H9 (cell line): ENCODE measurements around the gene CCDC148. TPM values are rescaled to one million over a fixed set of nuclear protein-coding genes. Genes with fewer than 3 reads are reported as not detected.

ENCODE experiments used
- DNase-seq: peaks from one replicate; pipeline ENCODE4 v3.0.0-alpha.2; 2017
- H2AFZ ChIP-seq: one replicate; pipeline ENCODE4 v1.6.1; 2013; ENCODE audit warnings: mild to moderate bottlenecking, low read length, control low read depth, moderate library complexity
- H2AK5ac ChIP-seq: 2 replicates; pipeline ENCODE4 v1.6.1; 2013; ENCODE audit warnings: low read length, control low read depth, mixed read lengths; ENCODE audit not compliant: insufficient read length
- H2BK120ac ChIP-seq: one replicate; pipeline ENCODE4 v1.6.1; 2013; ENCODE audit warnings: low read depth, mild to moderate bottlenecking, low read length, control low read depth, inconsistent platforms; ENCODE audit not compliant: poor library complexity, severe bottlenecking
- H2BK12ac ChIP-seq: 2 replicates; pipeline ENCODE4 v1.6.1; 2013; ENCODE audit warnings: low read length, control low read depth, mixed read lengths, low read depth; ENCODE audit not compliant: insufficient read length
- H2BK15ac ChIP-seq: 2 replicates; pipeline ENCODE4 v1.6.1; 2013; ENCODE audit warnings: low read depth, low read length, control low read depth
- H2BK20ac ChIP-seq: one replicate; pipeline ENCODE4 v1.6.1; 2013; ENCODE audit warnings: low read depth, mild to moderate bottlenecking, low read length, control low read depth, inconsistent platforms; ENCODE audit not compliant: poor library complexity, severe bottlenecking
- H2BK5ac ChIP-seq: 2 replicates; pipeline ENCODE4 v1.6.1; 2013; ENCODE audit warnings: low read length, control low read depth, mixed read lengths; ENCODE audit not compliant: insufficient read length
- H3K14ac ChIP-seq: 2 replicates; pipeline ENCODE4 v1.6.1; 2013; ENCODE audit warnings: low read length, control low read depth; ENCODE audit not compliant: insufficient read depth
- H3K18ac ChIP-seq: 2 replicates; pipeline ENCODE4 v1.6.1; 2013; ENCODE audit warnings: low read depth, mild to moderate bottlenecking, mixed read lengths, low read length, control low read depth; ENCODE audit not compliant: insufficient read length
- H3K23ac ChIP-seq: 2 replicates; pipeline ENCODE4 v1.6.1; 2013; ENCODE audit warnings: low read length, control low read depth, mixed read lengths, low read depth; ENCODE audit not compliant: insufficient read length
- H3K23me2 ChIP-seq: 2 replicates; pipeline ENCODE4 v1.6.1; 2013; ENCODE audit warnings: low read depth, mild to moderate bottlenecking, mixed read lengths, low read length, control low read depth; ENCODE audit not compliant: insufficient read length, poor library complexity, severe bottlenecking
- H3K27ac ChIP-seq: 2 replicates; pipeline ENCODE4 v1.5.1; 2013; ENCODE audit warnings: low read length, control low read depth, mixed read lengths, low read depth; ENCODE audit not compliant: insufficient read length
- H3K27me3 ChIP-seq: 2 replicates; pipeline ENCODE4 v1.6.1; 2013; ENCODE audit warnings: low read length, control low read depth, inconsistent platforms; ENCODE audit not compliant: insufficient read depth
- H3K4ac ChIP-seq: 2 replicates; pipeline ENCODE4 v1.6.1; 2013; ENCODE audit warnings: low read depth, mild to moderate bottlenecking, control low read depth, inconsistent platforms, low read length, moderate library complexity
- H3K4me1 ChIP-seq: 2 replicates; pipeline ENCODE4 v1.6.1; 2013; ENCODE audit warnings: low read length, control low read depth, inconsistent platforms; ENCODE audit not compliant: insufficient read depth
- H3K4me2 ChIP-seq: 2 replicates; pipeline ENCODE4 v1.6.1; 2013; ENCODE audit warnings: low read length, control low read depth, mixed read lengths; ENCODE audit not compliant: insufficient read length, insufficient read depth
- H3K56ac ChIP-seq: 2 replicates; pipeline ENCODE4 v1.6.1; 2013; ENCODE audit warnings: low read depth, mild to moderate bottlenecking, mixed read lengths, low read length, control low read depth; ENCODE audit not compliant: insufficient read length
- H3K79me1 ChIP-seq: 2 replicates; pipeline ENCODE4 v1.6.1; 2013; ENCODE audit warnings: low read depth, mild to moderate bottlenecking, moderate library complexity, low read length, control low read depth, inconsistent platforms; ENCODE audit not compliant: insufficient read depth, poor library complexity, severe bottlenecking
- H3K79me2 ChIP-seq: 2 replicates; pipeline ENCODE4 v1.6.1; 2013; ENCODE audit warnings: low read length, control low read depth, inconsistent platforms; ENCODE audit not compliant: insufficient read depth
- H3K9ac ChIP-seq: 2 replicates; pipeline ENCODE4 v1.6.1; 2013; ENCODE audit warnings: low read length, control low read depth, mixed read lengths; ENCODE audit not compliant: insufficient read length; ENCODE audit errors: extremely low read depth
- H3K9me3 ChIP-seq: one replicate; pipeline ENCODE4 v1.6.1; 2013; ENCODE audit warnings: low read depth, low read length, inconsistent platforms; ENCODE audit not compliant: control insufficient read depth
- H3T11ph ChIP-seq: one replicate; pipeline ENCODE4 v1.6.1; 2013; ENCODE audit warnings: mild to moderate bottlenecking, low read length, control low read depth, inconsistent platforms
- H4K20me1 ChIP-seq: one replicate; pipeline ENCODE4 v1.6.1; 2013; ENCODE audit not compliant: control insufficient read depth, insufficient read length, insufficient read depth
- H4K5ac ChIP-seq: 2 replicates; pipeline ENCODE4 v1.6.1; 2013; ENCODE audit warnings: low read depth, mild to moderate bottlenecking, mixed read lengths, low read length, control low read depth; ENCODE audit not compliant: insufficient read length
- H4K8ac ChIP-seq: replicated peaks from 2 replicates; pipeline ENCODE4 v1.6.1; 2013; ENCODE audit warnings: low read length, control low read depth, mixed read lengths, low read depth; ENCODE audit not compliant: insufficient read length
- H4K91ac ChIP-seq: 2 replicates; pipeline ENCODE4 v1.6.1; 2013; ENCODE audit warnings: low read depth, mild to moderate bottlenecking, moderate library complexity, mixed read lengths, low read length, control low read depth; ENCODE audit not compliant: insufficient read length
- H3K27ac Mint-ChIP-seq, 3 experiments: 2 replicates in 2 of 3; 3 replicates in 1 of 3; pipeline ENCODE4 v1.8.0; 2020 to 2021; ENCODE audit warnings: mixed read lengths in 3 of 3, mild to moderate bottlenecking in 1 of 3, moderate library complexity in 1 of 3
- H3K27me3 Mint-ChIP-seq: 2 replicates; pipeline ENCODE4 v1.8.0; 2021; ENCODE audit warnings: low read depth, mild to moderate bottlenecking, moderate library complexity, mixed read lengths
- H3K36me3 Mint-ChIP-seq, 3 experiments: 2 replicates in 2 of 3; 3 replicates in 1 of 3; pipeline ENCODE4 v1.8.0; 2020 to 2021; ENCODE audit warnings: low read depth in 3 of 3, mixed read lengths in 3 of 3; ENCODE audit not compliant: insufficient read depth in 1 of 3
- H3K4me1 Mint-ChIP-seq, 2 experiments: 2 replicates each; pipeline ENCODE4 v1.8.0; 2020; ENCODE audit warnings: mixed read lengths in 2 of 2
- H3K4me3 Mint-ChIP-seq, 2 experiments: 2 replicates in 1 of 2; 3 replicates in 1 of 2; pipeline ENCODE4 v1.8.0; 2020 to 2021; ENCODE audit warnings: mild to moderate bottlenecking in 2 of 2, mixed read lengths in 2 of 2, moderate library complexity in 1 of 2
- H3K9me3 Mint-ChIP-seq, 2 experiments: 2 replicates in 1 of 2; 3 replicates in 1 of 2; pipeline ENCODE4 v1.8.0; 2020; ENCODE audit warnings: mild to moderate bottlenecking in 2 of 2, mixed read lengths in 2 of 2, moderate library complexity in 1 of 2
- CTCF ChIP-seq: fragments of 200-600 bp; sonication (generic); conservative IDR thresholded peaks from 3 replicates; pipeline ENCODE4 v1.8.0; 2021; ENCODE audit warnings: antibody characterized with exemption, mild to moderate bottlenecking
- WGBS: extraction: QIAGEN DNeasy Blood & Tissue Kit; methylation state at CpG from one replicate; pipeline ENCODE4 v1.1.7; 2013; ENCODE audit warnings: missing lambda C conversion rate, low lambda C conversion rate, mixed read lengths; ENCODE audit not compliant: insufficient read length; ENCODE audit errors: extremely low coverage; 5-methylcytosine and 5-hydroxymethylcytosine counted together
- total RNA-seq: library from RNA; stranded (reverse); gene quantifications from 2 replicates; pipeline ENCODE4 v1.2.1, GENCODE V29; 2021

CCDC148 gene
- total RNA-seq, 1 experiment from 2014 or later: 1.5 TPM

- H2BK5ac ChIP-seq: no peak overlapping the region
Measured at GRCh38 chr2:158138255-158138654, 318.3 kb downstream of the CCDC148 start.

More at GRCh38 chr2:158138255-158138654, 318.3 kb downstream of the CCDC148 start:
- no peak overlapping the region for H3K23ac ChIP-seq
- Mint-ChIP-seq H3K4me3 (no peak overlapping the region), H3K4me1 (no peaks in the 10 kb centered on the region; a peak in 1 of 4 replicates), H3K9me3 (no peaks in the 10 kb centered on the region; a peak in 1 of 5 replicates), H3K36me3 (no peaks in the 10 kb centered on the region), H3K27ac (no peak overlapping the region), H3K27me3 (no peaks in the 10 kb centered on the region)
- H4K5ac ChIP-seq: no peak overlapping the region
- no peak overlapping the region for H2BK12ac ChIP-seq
- no peak overlapping the region for H3K14ac ChIP-seq
- H3K9me3 ChIP-seq: no peaks in the 10 kb centered on the region
- H4K8ac ChIP-seq: no peak overlapping the region
- H2BK15ac ChIP-seq: no peak overlapping the region
- no peaks in the 10 kb centered on the region for H3K4me1 ChIP-seq
- H3K4me2 ChIP-seq: no peak overlapping the region
- no peak overlapping the region for H2BK120ac ChIP-seq
- TF ChIP-seq CTCF: no peak
- no peaks in the 10 kb centered on the region for H3K27me3 ChIP-seq
- no peak overlapping the region for H2BK20ac ChIP-seq
- H3K56ac ChIP-seq: no peak overlapping the region
- no peak overlapping the region for H2AK5ac ChIP-seq
- H4K91ac ChIP-seq: no peak overlapping the region
- H4K20me1 ChIP-seq: no peaks in the 10 kb centered on the region
- H3K18ac ChIP-seq: no peak overlapping the region
- no peak for DNase-seq
- H2AFZ ChIP-seq: no peak overlapping the region
- no CpG with 5 or more reads among the region's 5 CpGs for WGBS
- H3K23me2 ChIP-seq: no peaks in the 10 kb centered on the region
- no peak overlapping the region for H3K4ac ChIP-seq
- no peaks in the 10 kb centered on the region for H3K79me1 ChIP-seq
- no peak overlapping the region for H3K9ac ChIP-seq
- H3K27ac ChIP-seq: no peak overlapping the region
- H3K79me2 ChIP-seq: no peaks in the 10 kb centered on the region
- H3T11ph ChIP-seq: no peak overlapping the region
